Peyer's patch (tissue), 4 donors: ENCODE measurements around the gene CTCF. TPM values are rescaled to one million over a fixed set of nuclear protein-coding genes. Genes with fewer than 3 reads are reported as not detected.

Experiments
- DNase-seq, 3 donors: peaks; one replicate each; pipeline ENCODE4 v3.0.0-alpha.2; 2017 to 2019
- H3K27ac ChIP-seq, 4 donors: fragments of 200-600 bp; sonication (generic); one replicate each; pipeline ENCODE4 v1.5.1; 2016 to 2019
- H3K27me3 ChIP-seq, 2 donors: fragments of 200-600 bp; sonication (generic); one replicate each; pipeline ENCODE4 v1.5.1; 2019
- H3K36me3 ChIP-seq, 3 donors: fragments of 200-600 bp; sonication (generic); one replicate each; pipeline ENCODE4 v1.5.1; 2016 to 2019
- H3K4me1 ChIP-seq, 4 donors: fragments of 200-600 bp; sonication (generic); one replicate each; pipeline ENCODE4 v1.5.1; 2016 to 2019
- H3K4me3 ChIP-seq, 4 donors: fragments of 200-600 bp; sonication (generic); 1 replicate in 3 of 4; 2 replicates in 1 of 4; pipeline ENCODE4 v1.5.1; 2016 to 2019; ENCODE audit warnings: mild to moderate bottlenecking in 1 of 4
- H3K9me3 ChIP-seq, 4 donors: fragments of 200-600 bp; sonication (generic); one replicate each; pipeline ENCODE4 v1.5.1; 2016 to 2019; ENCODE audit warnings: mild to moderate bottlenecking in 1 of 4
- CTCF ChIP-seq, 6 experiments: fragments of 450-650 bp in 4 of 6; fragments of 200-600 bp in 2 of 6; sonication (generic) in 1 of 6; IDR thresholded peaks; one replicate each; pipeline ENCODE4 v1.5.1; 2017 to 2019; ENCODE audit warnings: antibody characterized with exemption in 6 of 6, mild to moderate bottlenecking in 3 of 6, moderate library complexity in 1 of 6
- POLR2A ChIP-seq, 2 donors: fragments of 450-650 bp; IDR thresholded peaks; one replicate each; pipeline ENCODE4 v1.5.1; 2017; ENCODE audit warnings: antibody characterized with exemption in 2 of 2, mild to moderate bottlenecking in 2 of 2, moderate library complexity in 2 of 2
- total RNA-seq, 4 donors: library from RNA; depleted of rRNA; stranded (reverse); fragments of >200 nt; gene quantifications; one replicate each; pipeline ENCODE4 v1.1.0, GENCODE V29; 2016

Gene CTCF
- total RNA-seq, 4 donors from 2014 or later = 35.3 to 59.4 (median 42.7) TPM

- H3K36me3 ChIP-seq = no peaks in the 10 kb centered on the region
- TF ChIP-seq CTCF (IDR thresholded peaks at IDR 0.05) = no peak
- no peak for TF ChIP-seq POLR2A (IDR thresholded peaks at IDR 0.05)
- no peaks in the 10 kb centered on the region for H3K27me3 ChIP-seq
- no peaks in the 10 kb centered on the region for H3K9me3 ChIP-seq
- peaks cover 0 to 21% (median 6%) of the 10 kb centered on the region in 4 donors for H3K4me1 ChIP-seq
- DNase-seq = peak in 2 of 3 donors; percentile 79 to 82
- H3K27ac ChIP-seq = peak overlapping the region in 3 of 4 donors; percentile 22 to 89 (median 87)
- peak overlapping the region in 2 of 4 donors; percentile 22 to 39 for H3K4me3 ChIP-seq
Observed at GRCh38 chr16:67517661-67518423, 44.5 kb upstream of the CTCF start.

- DNase-seq = peak in 1 of 3 donors; percentile 56
- Histone ChIP-seq H3K27me3 (no peaks in the 10 kb centered on the region), H3K27ac (peak overlapping the region in 2 of 4 donors; percentile 87 to 89), H3K9me3 (no peaks in the 10 kb centered on the region), H3K4me3 (peak overlapping the region in 2 of 4 donors; percentile 22 to 39), H3K4me1 (peaks cover 0 to 21% (median 6%) of the 10 kb centered on the region in 4 donors), H3K36me3 (no peaks in the 10 kb centered on the region)
- TF ChIP-seq CTCF (IDR thresholded peaks at IDR 0.05) (no peak), POLR2A (IDR thresholded peaks at IDR 0.05) (no peak)
Observed at GRCh38 chr16:67518676-67519075, 43.6 kb upstream of the CTCF start.

- Histone ChIP-seq H3K4me3 (peak overlapping the region in 1 of 4 donors; percentile 39), H3K27me3 (no peaks in the 10 kb centered on the region), H3K27ac (peak overlapping the region in 2 of 4 donors; percentile 87 to 89), H3K4me1 (peaks cover 0 to 20% (median 6%) of the 10 kb centered on the region in 4 donors), H3K36me3 (no peaks in the 10 kb centered on the region), H3K9me3 (no peaks in the 10 kb centered on the region)
- no peak for TF ChIP-seq POLR2A (IDR thresholded peaks at IDR 0.05)
- TF ChIP-seq CTCF (IDR thresholded peaks at IDR 0.05) = no peak
- no peak for DNase-seq
Observed at GRCh38 chr16:67519242-67519641, 43.1 kb upstream of the CTCF start.

- peak overlapping the region; percentile 87 to 94 (median 90) for H3K27ac ChIP-seq
- H3K27me3 ChIP-seq = no peaks in the 10 kb centered on the region
- H3K4me3 ChIP-seq = peak overlapping the region; percentile 35 to 57 (median 48)
- peak; percentile 97 to 99 (median 98) for DNase-seq
- TF ChIP-seq CTCF (IDR thresholded peaks at IDR 0.05) (peak; percentile 74 to 99 (median 98)), POLR2A (IDR thresholded peaks at IDR 0.05) (peak in 1 of 2 donors; percentile 32)
- H3K4me1 ChIP-seq = peaks cover 0 to 12% (median 6%) of the 10 kb centered on the region in 4 donors
- H3K9me3 ChIP-seq = no peaks in the 10 kb centered on the region
- no peaks in the 10 kb centered on the region for H3K36me3 ChIP-seq
Observed at GRCh38 chr16:67521095-67521804, 41.1 kb upstream of the CTCF start.

- Histone ChIP-seq H3K36me3 (no peaks in the 10 kb centered on the region), H3K4me1 (peaks cover 0 to 24% (median 5%) of the 10 kb centered on the region in 4 donors), H3K4me3 (no peak overlapping the region), H3K27ac (no peak overlapping the region), H3K9me3 (no peaks in the 10 kb centered on the region), H3K27me3 (peaks cover 0 to 8% of the 10 kb centered on the region in 2 donors)
- DNase-seq = no peak
- TF ChIP-seq POLR2A (IDR thresholded peaks at IDR 0.05) = no peak
- no peak for TF ChIP-seq CTCF (IDR thresholded peaks at IDR 0.05)
Observed at GRCh38 chr16:67525176-67525860, 37.0 kb upstream of the CTCF start.
